ENCODE measurements around the gene FAM131C.
A peak's percentile ranks its signal among the peaks of the same experiment; 100 is the strongest.

The FAM131C gene

DNA sequence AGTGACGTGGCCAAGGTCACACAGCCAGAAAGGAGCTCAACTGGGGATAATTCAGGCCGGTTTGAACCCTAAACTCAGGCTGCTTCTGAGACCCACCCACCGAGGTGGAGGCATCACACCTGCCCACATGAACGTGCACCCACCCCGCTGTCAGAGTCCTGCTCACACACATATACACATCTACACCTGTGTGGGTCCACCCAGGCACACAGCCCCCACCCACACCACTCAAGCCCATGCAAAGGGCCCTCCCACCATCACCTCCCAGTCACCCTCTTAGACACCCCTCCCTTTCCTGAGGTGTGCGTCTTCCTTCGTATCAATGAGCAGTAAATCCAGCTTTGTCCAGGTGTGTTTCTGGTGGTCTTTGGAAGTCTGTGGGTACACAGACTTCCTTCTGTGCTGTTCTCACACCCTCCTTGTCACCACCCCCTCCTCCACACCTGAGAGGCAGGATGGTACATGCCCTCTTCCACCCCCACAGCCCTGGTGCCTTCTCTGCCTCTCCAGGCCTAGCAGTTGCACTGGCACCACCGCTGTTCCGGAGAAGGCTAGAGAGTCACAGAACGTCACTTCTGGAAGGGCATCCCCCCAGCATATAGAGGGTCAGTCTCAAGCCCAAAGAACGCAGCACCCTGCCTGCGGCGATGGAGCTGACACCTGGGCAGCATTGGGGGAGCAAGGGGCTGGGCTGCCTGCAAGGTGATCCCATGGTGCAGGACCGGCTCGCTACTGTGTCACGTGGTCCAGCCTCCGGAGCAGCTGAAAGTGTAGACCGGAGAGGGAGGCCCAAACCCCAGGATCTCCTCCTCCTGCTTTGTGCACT lies 18.9 kb upstream of the FAM131C start:
- Histone ChIP-seq H3K27ac (no peak overlapping the region), H3K4me3 (no peak overlapping the region)
- TF ChIP-seq, protein P1, sequence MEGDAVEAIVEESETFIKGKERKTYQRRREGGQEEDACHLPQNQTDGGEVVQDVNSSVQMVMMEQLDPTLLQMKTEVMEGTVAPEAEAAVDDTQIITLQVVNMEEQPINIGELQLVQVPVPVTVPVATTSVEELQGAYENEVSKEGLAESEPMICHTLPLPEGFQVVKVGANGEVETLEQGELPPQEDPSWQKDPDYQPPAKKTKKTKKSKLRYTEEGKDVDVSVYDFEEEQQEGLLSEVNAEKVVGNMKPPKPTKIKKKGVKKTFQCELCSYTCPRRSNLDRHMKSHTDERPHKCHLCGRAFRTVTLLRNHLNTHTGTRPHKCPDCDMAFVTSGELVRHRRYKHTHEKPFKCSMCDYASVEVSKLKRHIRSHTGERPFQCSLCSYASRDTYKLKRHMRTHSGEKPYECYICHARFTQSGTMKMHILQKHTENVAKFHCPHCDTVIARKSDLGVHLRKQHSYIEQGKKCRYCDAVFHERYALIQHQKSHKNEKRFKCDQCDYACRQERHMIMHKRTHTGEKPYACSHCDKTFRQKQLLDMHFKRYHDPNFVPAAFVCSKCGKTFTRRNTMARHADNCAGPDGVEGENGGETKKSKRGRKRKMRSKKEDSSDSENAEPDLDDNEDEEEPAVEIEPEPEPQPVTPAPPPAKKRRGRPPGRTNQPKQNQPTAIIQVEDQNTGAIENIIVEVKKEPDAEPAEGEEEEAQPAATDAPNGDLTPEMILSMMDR (IDR thresholded peaks at IDR 0.05) = no peak
- peak; percentile 53 for DNase-seq (ENCODE audit: low spot score)

DNA sequence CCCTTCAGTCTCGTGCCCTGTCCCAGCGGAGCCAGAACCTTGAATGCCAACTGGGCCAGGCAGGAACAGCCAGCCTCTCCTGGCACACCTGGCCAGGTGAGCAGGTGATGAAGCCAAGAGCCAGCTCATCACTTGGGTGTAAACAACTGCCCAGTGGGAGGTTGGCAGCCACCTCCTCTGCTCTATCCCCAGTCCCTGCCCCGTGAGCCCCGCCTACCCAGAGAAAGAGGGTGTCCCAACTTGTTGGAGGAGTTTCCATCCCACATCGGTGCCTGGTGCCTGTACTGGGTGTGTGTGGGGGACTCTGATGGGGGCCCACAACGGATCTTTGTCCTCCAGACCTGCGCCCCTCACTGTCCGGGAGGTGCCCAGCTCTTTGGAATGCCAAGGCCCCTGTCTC lies 17.8 kb upstream of the FAM131C start:
- TF ChIP-seq, protein P1 (IDR thresholded peaks at IDR 0.05) = no peak
- no peak overlapping the region for H3K4me3 ChIP-seq
- DNase-seq (ENCODE audit: low spot score) = no peak
- no peak overlapping the region for H3K27ac ChIP-seq

GRCh38 chr1:16090076-16090826 lies 16.8 kb upstream of the FAM131C start:
- H3K27ac ChIP-seq = no peak overlapping the region
- DNase-seq (ENCODE audit: low spot score) = no peak
- TF ChIP-seq, protein P1 (IDR thresholded peaks at IDR 0.05) = no peak
- no peak overlapping the region for H3K4me3 ChIP-seq

DNA sequence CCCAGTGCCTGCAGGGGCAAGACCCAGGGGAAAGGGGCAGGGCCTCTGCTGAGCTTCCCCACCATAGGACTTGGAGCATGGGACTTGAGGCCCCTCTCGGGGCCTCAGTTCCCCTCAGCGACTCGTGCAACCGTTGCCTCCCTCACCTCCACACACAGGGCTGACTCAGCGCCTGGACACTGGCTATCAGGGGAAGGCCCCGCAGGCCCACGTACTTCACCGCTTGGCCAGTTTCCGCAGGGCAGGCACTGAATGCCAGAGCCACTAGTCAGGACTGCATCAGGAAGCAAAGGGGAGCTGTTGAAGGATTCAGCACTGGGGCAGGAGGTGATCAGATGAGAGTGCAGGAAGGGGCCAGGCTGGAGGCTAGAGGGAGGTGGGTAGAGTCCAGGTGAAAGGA lies 15.5 kb upstream of the FAM131C start:
- Histone ChIP-seq H3K4me3 (no peak overlapping the region), H3K27ac (no peak overlapping the region)
- no peak for DNase-seq (ENCODE audit: low spot score)
- TF ChIP-seq, protein P1 (IDR thresholded peaks at IDR 0.05) = no peak

GRCh38 chr1:16088351-16088911 lies 15.0 kb upstream of the FAM131C start:
- no peak overlapping the region for H3K4me3 ChIP-seq
- TF ChIP-seq, protein P1 (IDR thresholded peaks at IDR 0.05) = no peak
- H3K27ac ChIP-seq = no peak overlapping the region
- peak; percentile 70 for DNase-seq (ENCODE audit: low spot score)

- no peak overlapping the region for H3K27ac ChIP-seq
- DNase-seq (ENCODE audit: low spot score) = peak; percentile 64
- H3K4me3 ChIP-seq = no peak overlapping the region
- TF ChIP-seq, protein P1 (IDR thresholded peaks at IDR 0.05) = no peak
Observed at GRCh38 chr1:16087733-16088132, 14.3 kb upstream of the FAM131C start.
